NK-92 (cell line): ENCODE data around the gene RILPL2.
"Not testable (repeated sequence)": the region's sequence is repeated elsewhere in the genome, so short reads cannot be mapped to it uniquely, and the experiment has no call there.

Experiments
- DNase-seq: peaks from one replicate; lab custom pipeline; 2025; ENCODE audit not compliant: unreplicated experiment; lab: John Stamatoyannopoulos, UW

The RILPL2 gene

GRCh38 chr12:123384994-123385376 is 51.5 kb downstream of the RILPL2 start:
- no peak for DNase-seq

GRCh38 chr12:123384318-123384993 is 52.0 kb downstream of the RILPL2 start:
- DNase-seq = no peak

- DNase-seq = no peak
These were observed 53.8 kb downstream of the RILPL2 start for GRCh38 chr12:123382684-123383083.

- DNase-seq = no peak
These were observed 57.1 kb downstream of the RILPL2 start for GRCh38 chr12:123379391-123379790.

- DNase-seq = not testable (repeated sequence)
These were observed 64.1 kb downstream of the RILPL2 start for GRCh38 chr12:123372415-123372814.

GRCh38 chr12:123371667-123372368 is 64.7 kb downstream of the RILPL2 start:
- DNase-seq = not testable (repeated sequence)

- no peak for DNase-seq
These were observed 67.3 kb downstream of the RILPL2 start for GRCh38 chr12:123369229-123369628.

GRCh38 chr12:123368431-123368830 is 68.1 kb downstream of the RILPL2 start:
- DNase-seq = not testable (repeated sequence)

- DNase-seq = no peak
These were observed 69.0 kb downstream of the RILPL2 start for GRCh38 chr12:123367511-123367910.
